K562 (cell line): ENCODE measurements around the gene SLC22A4. TPM values are rescaled to one million over a fixed set of nuclear protein-coding genes. Genes with fewer than 3 reads are reported as not detected.

Experiments
- ARID1B ChIP-seq: fragments of 450-650 bp; IDR thresholded peaks from 2 replicates; pipeline ENCODE4 v1.6.1; 2016; ENCODE audit warnings: antibody characterized with exemption, mild to moderate bottlenecking, inconsistent platforms
- ARNT ChIP-seq, 2 experiments: fragments of 450-650 bp; IDR thresholded peaks; 2 replicates each; pipeline ENCODE4 v1.6.1; 2016; ENCODE audit warnings: mild to moderate bottlenecking in 1 of 2
- ATF3 ChIP-seq, 2 experiments: fragments of 450-650 bp in 1 of 2; sonication (generic) in 1 of 2; formaldehyde crosslinking in 1 of 2; IDR thresholded peaks in 1 of 2; conservative IDR thresholded peaks in 1 of 2; 2 replicates each; pipeline versions ENCODE4 v1.6.1 to v1.8.1; 2016 to 2023; ENCODE audit warnings: mild to moderate bottlenecking in 2 of 2, moderate library complexity in 2 of 2, inconsistent platforms in 1 of 2, missing genetic modification reagents in 1 of 2
- BCLAF1 ChIP-seq, 2 experiments: fragments of 450-650 bp in 1 of 2; IDR thresholded peaks; 2 replicates each; pipeline ENCODE4 v1.6.1; 2011 to 2017; ENCODE audit warnings: low read depth in 2 of 2, antibody characterized with exemption in 1 of 2, borderline replicate concordance in 1 of 2, low read length in 1 of 2, mild to moderate bottlenecking in 1 of 2, mixed read lengths in 1 of 2; ENCODE audit not compliant: control insufficient read depth in 1 of 2
- CBFA2T2 ChIP-seq: fragments of 450-650 bp; conservative IDR thresholded peaks from 2 replicates; pipeline ENCODE4 v1.6.1; 2017; ENCODE audit warnings: mild to moderate bottlenecking
- CBFA2T3 ChIP-seq: fragments of 450-650 bp; IDR thresholded peaks from 2 replicates; pipeline ENCODE4 v1.6.1; 2017
- CHD1 ChIP-seq: fragments of 200-600 bp; sonication (generic); IDR thresholded peaks from one replicate; pipeline ENCODE4 v1.6.1; 2012; ENCODE audit warnings: mild to moderate bottlenecking, moderate library complexity, low read length, inconsistent platforms
- E2F5 ChIP-seq: sonication (generic); formaldehyde crosslinking; IDR thresholded peaks from 2 replicates; pipeline ENCODE4 v1.8.0; 2022; ENCODE audit warnings: mild to moderate bottlenecking, missing genetic modification reagents
- FOXA3 ChIP-seq, 2 experiments: fragments of 450-650 bp in 1 of 2; sonication (generic) in 1 of 2; formaldehyde crosslinking; IDR thresholded peaks in 1 of 2; conservative IDR thresholded peaks in 1 of 2; 2 replicates each; pipeline versions ENCODE4 v1.4.0 to v1.8.0; 2020 to 2022; ENCODE audit warnings: mild to moderate bottlenecking in 2 of 2, missing genetic modification reagents in 1 of 2
- HNRNPL ChIP-seq: fragments of 200-400 bp; formaldehyde crosslinking; IDR thresholded peaks from 2 replicates; pipeline ENCODE4 v1.6.1; 2017; ENCODE audit warnings: low read depth, mild to moderate bottlenecking, low read length
- MED1 ChIP-seq: sonication (generic); formaldehyde crosslinking; IDR thresholded peaks from 2 replicates; pipeline ENCODE4 v1.8.1; 2023; ENCODE audit warnings: missing genetic modification reagents, borderline replicate concordance
- MTA1 ChIP-seq: fragments of 450-650 bp; IDR thresholded peaks from 2 replicates; pipeline ENCODE4 v1.6.1; 2017; ENCODE audit warnings: borderline replicate concordance
- NFIC ChIP-seq: fragments of 450-650 bp; IDR thresholded peaks from 2 replicates; pipeline ENCODE4 v1.6.1; 2017; ENCODE audit warnings: mild to moderate bottlenecking, inconsistent platforms
- PBX2 ChIP-seq, 2 experiments: IDR thresholded peaks in 1 of 2; conservative IDR thresholded peaks in 1 of 2; 2 replicates each; pipeline ENCODE4 v1.6.1; 2016; ENCODE audit warnings: low read depth in 2 of 2, mild to moderate bottlenecking in 1 of 2, missing compliant biosample characterization in 1 of 2, missing genetic modification characterization in 1 of 2, moderate library complexity in 1 of 2
- POLR2AphosphoS5 ChIP-seq: IDR thresholded peaks from 2 replicates; pipeline ENCODE4 v1.6.1; 2011; ENCODE audit warnings: mild to moderate bottlenecking, low read depth, low read length, moderate library complexity; ENCODE audit not compliant: control insufficient read depth, insufficient read depth
- RBM14 ChIP-seq: fragments of 200-400 bp; formaldehyde crosslinking; IDR thresholded peaks from 2 replicates; pipeline ENCODE4 v1.6.1; 2018; ENCODE audit warnings: low read depth, mild to moderate bottlenecking, low read length, moderate library complexity, borderline replicate concordance; ENCODE audit not compliant: insufficient read depth
- TAL1 ChIP-seq: fragments of 450-650 bp; IDR thresholded peaks from 2 replicates; pipeline ENCODE4 v1.6.1; 2016; ENCODE audit warnings: mild to moderate bottlenecking
- ZC3H4 ChIP-seq: sonication (generic); formaldehyde crosslinking; IDR thresholded peaks from 2 replicates; pipeline ENCODE4 v1.9.0; 2021; ENCODE audit warnings: missing genetic modification reagents, borderline replicate concordance
- ZKSCAN1 ChIP-seq: fragments of 150-350 bp; IDR thresholded peaks from 2 replicates; pipeline ENCODE4 v1.6.1; 2016; ENCODE audit warnings: low read depth, low read length
- polyA plus RNA-seq, 8 experiments: library from polyadenylated mRNA; depleted of rRNA in 4 of 8; stranded (reverse) in 5 of 8; unstranded in 3 of 8; fragments of >200 nt; fragmentation: Nextera tagmentation in 2 of 8; fragmentation: Illumina TruSeq in 1 of 8; extraction: Ambion mirVana in 2 of 8; extraction: Trizol in 1 of 8; gene quantifications; 2 replicates each; pipeline versions ENCODE4 v1.2.1 to v1.2.3, GENCODE V29; 2011 to 2014; ENCODE audit warnings: inconsistent platforms in 1 of 8, missing spikeins in 1 of 8
- total RNA-seq, 7 experiments: library from RNA; depleted of rRNA in 6 of 7; stranded (reverse); fragments of >200 nt in 6 of 7; fragmentation: Illumina TruSeq in 2 of 7; extraction: Trizol in 2 of 7; gene quantifications; 2 replicates each; pipeline versions ENCODE4 v1.2.1 to v1.2.3, GENCODE V29; 2011 to 2021; ENCODE audit warnings: low replicate concordance in 1 of 7

The SLC22A4 gene
- total and polyA plus RNA-seq, 9 of the 15 experiments (the other 6 are each of a cell fraction or from before 2014, with no cell fraction given), result 2.7 to 9.5 (median 6.2) TPM

GRCh38 chr5:132300577-132301343, 6.6 kb downstream of the SLC22A4 start (continued):
- TF ChIP-seq PBX2 (CRISPR knock-in tag; IDR thresholded peaks at IDR 0.05; ENCODE audit: low read depth), result 0 out of 2 replicates have a peak, but pooled peaks have one; percentile 13
- TF ChIP-seq PBX2 (tag; conservative IDR thresholded peaks at IDR 0.05; ENCODE audit: low read depth), result peak; percentile 24; the same call in 1 of the 2 replicates
- TF ChIP-seq NFIC, result peak; percentile 93
- no peak for TF ChIP-seq HNRNPL
- no peak for TF ChIP-seq E2F5 (CRISPR knock-in tag)
- peak; percentile 83 to 86 for TF ChIP-seq FOXA3 (CRISPR knock-in tag; conservative IDR thresholded peaks at IDR 0.05 in 1 of 2, IDR thresholded peaks at IDR 0.05 in 1 of 2)
- TF ChIP-seq POLR2AphosphoS5, result 0 out of 2 replicates have a peak, but pooled peaks have one; percentile 23
- TF ChIP-seq MTA1, result no peak
- no peak for TF ChIP-seq RBM14
- no peak for TF ChIP-seq BCLAF1 (IDR thresholded peaks at IDR 0.05; ENCODE audit: borderline replicate concordance in 1 of 2, control insufficient read depth in 1 of 2, low read depth in 2 of 2, low read length in 1 of 2)
- TF ChIP-seq CBFA2T2, result peak; percentile 50
- peak; percentile 69 for TF ChIP-seq CBFA2T3
- no peak for TF ChIP-seq ZKSCAN1
- peak; percentile 65 for TF ChIP-seq TAL1
- no peak for TF ChIP-seq MED1 (CRISPR knock-in tag)
- no peak for TF ChIP-seq ARNT (IDR thresholded peaks at IDR 0.05)
- peak; percentile 33 for TF ChIP-seq CHD1
- TF ChIP-seq ATF3 (IDR thresholded peaks at IDR 0.05), result no peak
- TF ChIP-seq ATF3 (CRISPR knock-in tag; conservative IDR thresholded peaks at IDR 0.05), result no peak
- peak; percentile 76 for TF ChIP-seq ARID1B
- TF ChIP-seq ZC3H4 (CRISPR knock-in tag), result no peak
